Lower leg skin (tissue), 4 donors: ENCODE results near the gene GRK3. TPM values are rescaled to one million over a fixed set of nuclear protein-coding genes. Genes with fewer than 3 reads are reported as not detected.
"Not testable (repeated sequence)": the region's sequence is repeated elsewhere in the genome, so short reads cannot be mapped to it uniquely, and the experiment has no call there.

Experiments
- DNase-seq, 2 donors: peaks; one replicate each; pipeline ENCODE4 v3.0.0-alpha.2; 2019; ENCODE audit warnings: low spot score in 2 of 2
- H3K4me3 ChIP-seq: fragments of 200-600 bp; sonication (generic); 2 replicates; pipeline ENCODE4 v1.5.1; 2017; ENCODE audit warnings: mild to moderate bottlenecking, low read depth; ENCODE audit not compliant: poor library complexity, severe bottlenecking
- CTCF ChIP-seq, 3 donors: fragments of 450-650 bp; IDR thresholded peaks; one replicate each; pipeline ENCODE4 v1.5.1; 2016; ENCODE audit warnings: antibody characterized with exemption in 3 of 3, mild to moderate bottlenecking in 3 of 3, moderate library complexity in 2 of 3
- POLR2A ChIP-seq, 2 donors: fragments of 450-650 bp; IDR thresholded peaks; one replicate each; pipeline ENCODE4 v1.6.1; 2016 to 2017; ENCODE audit warnings: antibody characterized with exemption in 2 of 2, mild to moderate bottlenecking in 1 of 2, moderate library complexity in 1 of 2
- WGBS, 2 donors: methylation state at CpG; one replicate each; pipeline ENCODE4 v1.1.5; 2018; 5-methylcytosine and 5-hydroxymethylcytosine counted together
- intact Hi-C: fragments of 100-400 bp; cut with DNase I; formaldehyde crosslinking; loops from one replicate; pipeline ENCODE4 v1.15.0; 2023; ENCODE audit warnings: low total_unique reads
- total RNA-seq, 4 donors: library from RNA; depleted of rRNA; stranded (reverse); fragments of >200 nt; gene quantifications; one replicate each; pipeline ENCODE4 v1.1.0, GENCODE V29; 2016

The GRK3 gene
- total RNA-seq, 4 donors from 2014 or later = 4.2 to 6.9 (median 5.8) TPM

- intact Hi-C loops = no loop called here
- H3K4me3 ChIP-seq = no peak overlapping the region
- 82% methylated on average over 4 of the region's 4 CpGs for WGBS, 2 donors
- TF ChIP-seq POLR2A (IDR thresholded peaks at IDR 0.05) = no peak
- TF ChIP-seq CTCF (IDR thresholded peaks at IDR 0.05) = no peak
- no peak for DNase-seq
These were observed 10.3 kb downstream of the GRK3 start for GRCh38 chr22:25574736-25575135.

GRCh38 chr22:25575674-25576392 is 11.4 kb downstream of the GRK3 start:
- intact Hi-C loops, H3K4me3 ChIP-seq, DNase-seq: not testable (repeated sequence)
- 76 to 78% methylated on average over 8 of the region's 8 CpGs for WGBS, 2 donors

GRCh38 chr22:25581452-25581851 is 17.0 kb downstream of the GRK3 start:
- DNase-seq, intact Hi-C loops, H3K4me3 ChIP-seq: not testable (repeated sequence)
- WGBS, 2 donors = 47 to 55% methylated on average over 5 to 6 of the region's 6 CpGs

- 69 to 72% methylated on average over 5 of the region's 5 CpGs for WGBS, 2 donors
- no peak overlapping the region for H3K4me3 ChIP-seq
- intact Hi-C loops = no loop called here
- TF ChIP-seq POLR2A (IDR thresholded peaks at IDR 0.05) = no peak
- no peak for TF ChIP-seq CTCF (IDR thresholded peaks at IDR 0.05)
- DNase-seq = no peak
These were observed 18.5 kb downstream of the GRK3 start for GRCh38 chr22:25582946-25583345.

GRCh38 chr22:25584993-25585392 is 20.5 kb downstream of the GRK3 start:
- intact Hi-C loops, H3K4me3 ChIP-seq, DNase-seq: not testable (repeated sequence)
- 53 to 65% methylated on average over 5 of the region's 5 CpGs for WGBS, 2 donors

- DNase-seq, H3K4me3 ChIP-seq, intact Hi-C loops: not testable (repeated sequence)
- 85 to 93% methylated on average over 4 of the region's 4 CpGs for WGBS, 2 donors
These were observed 25.2 kb downstream of the GRK3 start for GRCh38 chr22:25589664-25590063.

- 78 to 90% methylated on average over 2 of the region's 2 CpGs for WGBS, 2 donors
- DNase-seq, intact Hi-C loops, H3K4me3 ChIP-seq: not testable (repeated sequence)
These were observed 28.8 kb downstream of the GRK3 start for GRCh38 chr22:25593323-25593722.

- 94 to 97% methylated on average over 1 of the region's 1 CpG for WGBS, 2 donors
- no peak overlapping the region for H3K4me3 ChIP-seq
- DNase-seq = no peak
- TF ChIP-seq CTCF (IDR thresholded peaks at IDR 0.05) (no peak), POLR2A (IDR thresholded peaks at IDR 0.05) (no peak)
- intact Hi-C loops = no loop called here
These were observed 34.1 kb downstream of the GRK3 start for GRCh38 chr22:25598609-25599008.
